Transverse colon (tissue), 3 donors: ENCODE measurements around the gene IL17RB.

Source experiments
- CTCF ChIP-seq, 5 experiments: fragments of 200-600 bp in 3 of 5; fragments of 450-650 bp in 2 of 5; sonication (generic) in 3 of 5; IDR thresholded peaks; 1 replicate in 2 of 5; 2 replicates in 3 of 5; pipeline ENCODE4 v1.5.1; 2016 to 2017; ENCODE audit warnings: antibody characterized with exemption in 5 of 5, inconsistent platforms in 3 of 5, mild to moderate bottlenecking in 2 of 5, moderate library complexity in 1 of 5
- EP300 ChIP-seq: sonication (generic); formaldehyde crosslinking; IDR thresholded peaks from one replicate; pipeline ENCODE4 v1.6.1; 2017; ENCODE audit warnings: antibody characterized with exemption, low read depth
- POLR2A ChIP-seq: fragments of 450-650 bp; IDR thresholded peaks from one replicate; pipeline ENCODE4 v1.6.1; 2016; ENCODE audit warnings: antibody characterized with exemption, mild to moderate bottlenecking, moderate library complexity

- TF ChIP-seq CTCF (IDR thresholded peaks at IDR 0.05): no peak
- TF ChIP-seq POLR2A: no peak
- TF ChIP-seq EP300: no peak
Observed at GRCh38 chr3:53819163-53819868, 27.1 kb upstream of the IL17RB start.
